ENCODE data around the gene CHMP1B. TPM values are rescaled to one million over a fixed set of nuclear protein-coding genes. Genes with fewer than 3 reads are reported as not detected.

CHMP1B gene, protein sequence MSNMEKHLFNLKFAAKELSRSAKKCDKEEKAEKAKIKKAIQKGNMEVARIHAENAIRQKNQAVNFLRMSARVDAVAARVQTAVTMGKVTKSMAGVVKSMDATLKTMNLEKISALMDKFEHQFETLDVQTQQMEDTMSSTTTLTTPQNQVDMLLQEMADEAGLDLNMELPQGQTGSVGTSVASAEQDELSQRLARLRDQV
- total RNA-seq = 10 to 100 TPM; 20.1 to 21.0 TPM

DNA sequence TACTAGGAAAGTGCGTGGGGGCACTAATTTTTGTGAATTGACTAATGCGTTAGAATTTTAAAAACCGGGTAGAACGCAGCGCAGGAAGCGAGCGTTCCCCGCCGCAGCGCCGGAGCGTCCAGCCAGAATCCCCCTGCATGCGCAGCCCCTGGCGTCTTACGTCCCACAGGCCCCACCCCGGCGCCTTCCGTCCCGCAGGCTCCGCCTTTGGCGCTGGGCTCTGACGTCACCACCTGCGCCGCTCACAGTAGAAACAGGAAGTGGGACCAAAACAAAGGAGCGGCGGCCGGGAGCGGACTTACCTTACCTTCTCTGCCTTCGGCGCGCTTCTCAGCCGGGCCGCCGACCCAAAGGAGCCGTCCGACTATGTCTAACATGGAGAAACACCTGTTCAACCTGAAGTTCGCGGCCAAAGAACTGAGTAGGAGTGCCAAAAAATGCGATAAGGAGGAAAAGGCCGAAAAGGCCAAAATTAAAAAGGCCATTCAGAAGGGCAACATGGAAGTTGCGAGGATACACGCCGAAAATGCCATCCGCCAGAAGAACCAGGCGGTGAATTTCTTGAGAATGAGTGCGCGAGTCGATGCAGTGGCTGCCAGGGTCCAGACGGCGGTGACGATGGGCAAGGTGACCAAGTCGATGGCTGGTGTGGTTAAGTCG, at the start of gene CHMP1B:
Gene CHMP1B (plus strand): TSS at position 268 of the 660 bp plus-strand sequence. CDS start 99 bp downstream, at position 367.
- ChIA-PET POLR2A (interaction anchor here (1.6 kb wide), 1 partner anchor 57 kb away, joined by 5 read pairs; the partner anchor contains the start of gene MPPE1), CTCF (no interaction called here)

DNA sequence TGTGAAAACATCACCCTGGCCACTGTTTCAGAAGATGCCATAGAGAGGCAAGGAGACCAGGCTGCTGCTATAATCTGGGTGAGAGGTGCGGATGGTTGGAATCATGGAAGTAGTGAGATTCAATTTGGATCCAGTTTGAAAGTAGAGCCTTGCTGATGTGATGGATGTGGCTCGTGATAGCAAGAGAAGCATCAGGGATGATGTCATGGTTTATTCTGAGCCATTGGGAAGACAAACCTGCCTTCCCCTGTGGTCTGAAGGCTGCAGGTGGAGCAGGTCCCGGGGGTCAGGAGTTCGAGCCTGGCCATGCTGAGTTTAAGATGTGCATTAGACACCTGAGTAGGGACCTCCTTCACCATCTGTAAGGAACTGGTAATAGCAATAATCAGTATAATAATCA, 49.6 kb upstream of the CHMP1B start:
- CTCF ChIA-PET = no interaction called here
- POLR2A ChIA-PET = no interaction called here

DNA sequence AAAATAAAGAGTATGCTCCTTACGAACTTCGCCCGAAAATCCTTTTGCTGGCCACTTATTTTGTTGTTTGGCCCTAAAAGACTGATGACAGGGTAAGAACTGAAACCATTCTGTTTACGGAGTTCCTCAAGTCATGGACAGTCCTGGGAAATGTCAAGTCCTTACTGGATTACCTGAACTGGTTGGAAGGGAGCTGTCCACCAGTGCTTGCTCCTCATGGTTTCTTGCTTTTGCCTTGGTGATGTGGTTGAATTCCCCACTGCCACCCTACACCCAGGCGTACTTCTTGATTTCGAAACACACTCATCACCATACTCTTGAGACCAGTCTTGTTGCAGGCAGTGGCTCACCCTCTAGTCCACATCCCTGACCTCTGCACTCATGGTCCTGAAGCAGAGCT, 49.1 kb upstream of the CHMP1B start:
- ChIA-PET CTCF (no interaction called here), POLR2A (no interaction called here)

- ChIA-PET CTCF (no interaction called here), POLR2A (no interaction called here)
Measured at GRCh38 chr18:11802586-11802985, 48.6 kb upstream of the CHMP1B start.

DNA sequence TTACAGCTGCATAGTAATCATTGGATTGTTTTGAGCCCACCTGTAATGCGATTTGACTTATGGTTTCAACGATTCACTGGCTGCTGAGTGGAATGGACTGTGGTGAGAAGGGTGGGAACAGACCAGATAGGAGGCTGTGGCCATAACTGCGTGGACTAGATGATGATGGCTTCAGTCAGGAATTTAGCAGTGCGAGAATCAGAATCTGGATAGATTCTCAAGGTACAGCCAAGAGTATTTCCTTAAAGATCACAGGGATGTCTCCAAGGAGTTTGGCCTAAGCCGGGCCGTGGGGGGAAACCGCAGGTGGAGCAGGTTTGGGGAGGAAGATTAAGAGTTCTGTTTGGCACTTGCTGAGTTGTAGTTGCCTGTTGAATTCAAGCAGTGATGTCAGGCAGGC, 44.0 kb upstream of the CHMP1B start:
- CTCF ChIA-PET = no interaction called here

DNA sequence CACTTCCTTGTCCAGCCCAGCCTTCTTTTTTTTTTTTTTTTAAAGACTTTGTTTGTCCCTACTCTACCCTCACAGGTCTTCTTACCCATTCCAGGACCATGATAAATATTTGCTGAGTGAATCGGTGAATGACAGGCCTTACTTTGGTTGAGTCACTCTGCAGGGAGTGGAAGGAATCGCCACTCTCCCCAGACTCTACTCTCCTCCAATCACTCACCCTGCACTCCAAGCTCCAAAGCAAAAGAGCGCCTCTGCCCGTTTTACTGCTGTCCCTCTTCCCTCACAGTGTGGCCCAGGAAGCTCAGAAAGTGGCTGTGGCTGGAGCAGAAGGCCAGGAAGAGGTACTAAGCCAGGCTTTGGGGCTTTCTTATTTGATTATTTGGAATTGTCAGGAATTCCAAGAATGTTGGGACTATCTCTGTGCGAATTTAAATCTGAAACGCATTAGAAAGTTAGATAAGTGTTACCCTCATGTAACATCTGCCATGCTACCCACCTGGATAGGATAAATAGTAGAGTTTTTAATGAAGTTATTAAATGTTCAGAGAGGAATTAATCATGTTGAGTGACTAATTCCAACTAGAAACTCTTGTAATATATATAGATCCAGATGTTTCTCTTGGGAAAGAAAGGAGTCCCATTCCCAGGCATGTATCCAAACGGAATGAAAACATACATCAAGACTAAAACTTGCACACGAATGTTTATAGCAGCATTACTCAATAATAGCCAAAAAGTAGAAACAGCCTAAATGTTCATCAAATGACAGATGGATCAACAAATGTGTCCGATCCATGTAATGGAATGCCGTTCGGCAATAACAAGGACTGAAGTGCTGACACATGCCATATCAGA, 43.0 kb upstream of the CHMP1B start:
- POLR2A ChIA-PET = no interaction called here
- CTCF ChIA-PET = no interaction called here

More for the DNA sequence above, 44.0 kb upstream of the CHMP1B start:
- POLR2A ChIA-PET = no interaction called here

DNA sequence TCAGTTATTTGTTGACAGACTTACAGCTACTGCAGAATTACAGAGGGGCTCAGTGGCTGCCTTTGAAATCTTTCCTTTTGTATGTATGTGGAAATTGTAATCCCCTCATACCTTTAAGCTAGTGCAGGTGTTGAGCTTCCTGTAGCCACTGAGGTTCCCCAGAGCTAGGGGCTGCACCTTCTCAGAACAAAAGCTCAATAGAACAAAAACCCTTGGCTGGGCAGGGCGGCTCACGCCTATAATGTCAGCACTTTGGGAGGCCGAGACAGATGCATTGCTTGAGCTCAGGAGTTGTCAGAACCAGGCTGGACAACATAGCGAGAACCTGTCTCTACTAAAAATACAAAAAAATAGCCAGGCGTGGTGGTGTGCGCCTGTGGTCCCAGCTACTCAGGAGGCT, 41.3 kb upstream of the CHMP1B start:
- ChIA-PET CTCF (no interaction called here), POLR2A (no interaction called here)

DNA sequence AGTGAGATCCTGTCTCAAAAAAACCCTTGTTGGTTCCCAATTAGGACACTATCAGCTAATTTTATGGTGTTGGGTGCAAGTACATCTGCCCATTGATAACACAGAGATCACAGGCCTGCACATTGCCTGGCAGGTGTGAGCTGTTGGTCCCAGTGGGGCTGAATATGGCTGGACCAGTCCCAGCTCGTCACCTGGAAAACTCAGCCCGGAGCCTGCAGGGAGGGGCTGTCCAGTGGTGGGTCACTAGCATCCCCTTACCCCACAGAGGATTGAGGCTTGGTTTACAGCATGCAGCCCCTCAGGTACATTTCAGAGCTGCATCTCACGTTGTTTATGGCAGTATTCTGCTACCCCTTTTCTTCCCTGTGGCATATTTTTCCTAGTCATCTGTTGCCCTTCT, 40.8 kb upstream of the CHMP1B start:
- POLR2A ChIA-PET = no interaction called here
- CTCF ChIA-PET = no interaction called here

DNA sequence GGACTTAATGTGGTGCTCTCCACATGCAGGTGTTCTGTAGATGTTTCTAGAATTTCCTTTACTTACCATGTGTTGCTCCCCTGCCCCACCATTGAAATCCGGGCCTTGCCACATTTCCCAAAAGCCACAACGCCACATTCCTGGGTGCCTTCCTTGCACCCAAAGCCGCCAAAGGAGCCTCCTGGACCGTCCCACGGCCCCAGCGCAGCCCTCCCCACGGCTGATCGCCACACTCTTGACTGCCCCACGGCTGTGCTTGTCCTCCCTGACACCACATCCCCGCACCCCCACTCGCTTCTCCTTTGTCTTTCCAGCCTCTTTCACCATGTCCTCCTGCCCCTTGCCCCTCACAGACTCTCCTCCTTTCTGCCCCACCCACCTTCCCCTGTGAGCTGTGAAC, 40.2 kb upstream of the CHMP1B start:
- CTCF ChIA-PET = no interaction called here
- POLR2A ChIA-PET = no interaction called here

DNA sequence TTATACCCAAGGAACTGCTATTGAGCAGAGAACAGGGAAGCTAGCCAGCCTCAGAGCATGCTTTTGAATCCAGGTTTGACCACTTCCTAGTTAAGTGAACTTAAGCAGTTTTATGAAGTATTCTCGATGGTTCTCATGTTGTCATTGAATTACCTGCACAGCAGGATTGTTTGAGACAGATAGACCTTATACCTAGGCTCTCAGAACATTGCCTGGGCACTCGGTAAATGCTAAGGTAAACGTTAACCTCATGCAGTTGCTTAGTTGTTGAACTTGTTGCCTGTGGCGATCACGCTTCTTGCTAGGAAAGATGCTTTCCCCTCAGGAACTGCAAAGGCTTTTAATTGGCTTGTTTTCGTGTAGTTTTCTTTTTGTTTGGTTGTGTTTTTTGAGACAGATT, 34.0 kb upstream of the CHMP1B start:
- CTCF ChIA-PET = no interaction called here
- POLR2A ChIA-PET = no interaction called here

DNA sequence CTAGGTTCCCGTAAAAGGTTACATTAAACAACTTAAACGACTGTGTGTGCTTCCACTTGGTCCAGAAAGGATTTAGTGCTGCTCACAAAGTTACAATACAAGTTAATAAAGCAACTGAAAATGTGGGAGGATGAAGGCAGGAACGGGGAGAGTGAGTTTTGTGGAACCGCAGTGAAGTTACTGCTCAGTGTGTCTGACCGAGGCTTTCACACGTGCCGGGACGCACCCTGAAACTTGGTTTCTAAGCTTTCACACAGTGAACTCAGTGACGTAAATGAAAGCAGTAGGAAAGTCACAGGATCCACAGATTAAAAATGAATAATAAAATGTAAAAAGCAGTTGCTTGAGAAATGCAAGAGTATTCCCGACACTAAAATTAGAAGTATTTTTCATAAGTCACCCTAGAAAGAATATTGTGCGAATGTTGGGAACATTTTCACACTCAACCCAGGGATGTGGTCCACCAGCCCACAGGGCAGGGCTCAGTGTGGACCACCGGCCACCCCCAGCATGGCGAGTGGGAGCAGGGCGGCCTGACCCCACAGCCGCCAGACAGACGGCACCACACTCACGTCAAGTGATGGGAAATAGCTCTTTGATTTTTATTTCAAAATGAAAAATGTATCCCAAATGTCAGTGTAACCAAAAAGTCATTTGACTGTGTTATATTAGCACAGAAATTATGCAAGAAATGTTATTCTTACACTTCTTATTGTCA, 32.6 kb upstream of the CHMP1B start:
- ChIA-PET POLR2A (no interaction called here), CTCF (no interaction called here)

DNA sequence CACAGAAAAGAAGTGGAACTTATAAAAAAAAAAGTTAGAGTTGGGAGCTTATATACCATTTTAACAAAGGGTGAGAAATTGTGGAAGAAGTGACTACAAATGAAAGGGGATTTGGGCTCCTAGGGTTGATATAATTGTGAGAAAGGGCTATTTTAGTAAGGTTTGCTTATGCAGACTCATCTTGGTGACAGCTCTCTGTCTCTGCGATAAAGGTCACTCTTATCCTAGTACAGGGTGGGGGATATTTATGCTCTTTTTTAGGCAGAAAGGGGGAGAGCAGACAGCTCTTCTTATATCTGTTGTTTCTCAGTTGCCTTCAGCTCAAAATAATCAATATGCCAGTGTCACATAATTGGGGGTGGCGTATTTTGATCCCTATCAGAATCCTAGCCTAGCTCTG, 31.3 kb upstream of the CHMP1B start:
- CTCF ChIA-PET = no interaction called here
- POLR2A ChIA-PET = no interaction called here

GRCh38 chr18:11820697-11821096, 30.5 kb upstream of the CHMP1B start:
- POLR2A ChIA-PET = no interaction called here
- CTCF ChIA-PET = no interaction called here

DNA sequence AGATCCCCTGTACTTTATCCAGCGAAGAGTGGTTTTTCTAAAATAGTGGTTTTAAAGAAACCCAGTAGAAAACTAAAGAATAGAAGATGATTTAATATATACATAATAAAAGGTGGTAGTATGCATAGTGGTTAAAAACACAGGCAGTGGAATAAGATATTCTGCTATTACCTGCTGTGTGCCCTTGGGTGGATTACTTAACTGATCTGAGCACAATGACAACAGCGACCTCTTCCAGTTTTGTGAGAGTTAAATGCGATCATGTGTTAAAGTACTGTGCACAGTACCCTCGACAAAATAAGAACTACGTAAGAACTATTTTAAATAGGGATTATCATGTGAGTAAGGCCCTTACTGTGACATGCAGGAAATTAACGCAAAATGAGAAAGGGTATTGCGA, 30.0 kb upstream of the CHMP1B start:
- POLR2A ChIA-PET = no interaction called here

DNA sequence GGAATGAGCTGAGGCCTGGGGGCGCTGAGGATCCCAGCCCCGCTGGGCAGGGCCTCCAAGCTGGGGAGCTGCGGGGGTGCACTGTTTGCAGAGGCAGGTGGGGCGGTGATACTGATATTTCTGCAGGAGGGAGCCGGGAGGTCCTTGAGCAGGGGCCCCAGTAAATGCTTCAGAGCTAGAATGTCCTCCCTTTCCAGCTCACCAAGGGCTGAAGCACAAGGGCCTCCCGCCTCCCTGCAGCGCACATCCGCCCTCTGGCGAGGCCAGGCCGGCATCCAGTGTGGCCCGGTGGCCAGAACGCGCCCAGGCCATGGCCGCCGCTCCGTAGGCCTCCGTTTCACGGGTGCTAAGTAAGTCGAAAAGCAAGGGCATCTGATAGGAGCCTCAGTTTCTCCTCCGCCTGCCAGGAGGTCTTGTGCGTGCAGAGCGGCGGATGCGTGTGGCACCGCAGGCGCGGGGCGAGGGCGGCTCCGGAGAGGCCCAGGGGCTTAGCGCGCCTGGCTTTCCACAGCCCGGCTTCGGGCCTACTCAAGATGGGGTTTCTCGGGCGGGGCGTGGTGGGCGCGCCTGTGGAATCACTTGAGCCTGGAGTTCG, 29.5 kb upstream of the CHMP1B start:
- ChIA-PET POLR2A (no interaction called here), CTCF (interaction anchor here (1.2 kb wide), 1 partner anchor 8 kb away, joined by 4 read pairs; no protein-coding TSS in a partner anchor)

More for the DNA sequence above, 30.0 kb upstream of the CHMP1B start:
- CTCF ChIA-PET = no interaction called here

- ChIA-PET CTCF (no interaction called here), POLR2A (no interaction called here)
Measured at GRCh38 chr18:11823545-11823944, 27.7 kb upstream of the CHMP1B start.

GRCh38 chr18:11826836-11827235, 24.4 kb upstream of the CHMP1B start:
- ChIA-PET CTCF (no interaction called here), POLR2A (no interaction called here)

- ChIA-PET POLR2A (no interaction called here), CTCF (no interaction called here)
Measured at GRCh38 chr18:11828786-11829432, 22.3 kb upstream of the CHMP1B start.

- ChIA-PET POLR2A (no interaction called here), CTCF (no interaction called here)
Measured at GRCh38 chr18:11830585-11830984, 20.6 kb upstream of the CHMP1B start.

DNA sequence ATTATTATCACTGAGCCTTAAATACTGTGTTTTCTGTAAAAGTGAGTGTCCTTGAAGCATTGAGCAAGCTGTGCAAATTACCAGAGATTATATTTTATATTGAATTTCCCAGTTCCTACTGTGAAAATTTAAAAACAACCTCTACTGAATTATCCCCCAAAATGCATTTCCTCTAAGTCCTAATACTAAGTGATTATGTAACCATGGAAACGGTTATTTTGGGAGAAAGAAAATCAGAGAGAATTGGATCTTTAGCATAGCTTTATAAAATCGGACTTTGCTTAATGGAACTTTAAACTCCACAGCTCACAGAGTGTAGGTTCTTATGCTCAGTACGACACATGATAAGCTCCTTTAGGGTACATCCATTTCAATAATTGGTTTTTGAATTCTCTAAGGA, 19.3 kb upstream of the CHMP1B start:
- ChIA-PET CTCF (interaction anchor here (1.0 kb wide), 1 partner anchor 35 kb away, joined by 3 read pairs; no protein-coding TSS in a partner anchor), POLR2A (no interaction called here)
